Superior temporal gyrus (tissue), 1 donor: ENCODE results near the gene MRPL44.

ENCODE experiments used
- DNase-seq: peaks from one replicate; pipeline ENCODE4 v3.0.0-alpha.2; 2016; ENCODE audit errors: extremely low spot score

The MRPL44 gene

DNA sequence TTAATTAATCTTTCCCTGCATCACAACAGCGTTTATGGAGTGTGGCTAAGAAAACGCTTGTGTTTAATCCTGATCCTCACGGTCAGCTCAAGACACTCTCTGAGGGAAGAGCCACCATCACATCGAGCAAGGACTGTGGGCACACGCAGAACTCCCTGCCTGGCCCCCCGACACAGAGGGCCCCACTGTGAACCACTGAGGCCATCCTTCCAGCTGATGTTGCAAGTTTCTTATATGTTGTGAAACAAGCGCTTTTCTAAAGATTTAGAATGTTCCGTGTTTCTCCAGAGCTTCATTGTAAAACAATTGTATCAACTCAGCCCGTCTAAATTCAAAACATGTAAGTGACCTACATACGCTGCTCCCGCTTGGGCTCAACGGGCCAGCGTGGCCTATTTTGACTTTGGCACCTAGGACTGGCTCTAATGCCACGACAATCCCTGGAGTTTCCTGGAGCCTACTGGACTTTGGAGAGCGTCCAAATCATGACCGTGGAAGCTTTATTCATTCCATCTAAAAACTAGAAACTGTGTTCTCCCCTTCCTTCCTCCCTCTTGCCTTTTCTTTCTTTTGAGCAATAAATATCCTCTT lies 46.9 kb downstream of the MRPL44 start:
- DNase-seq: no peak

- no peak for DNase-seq
Observed at GRCh38 chr2:224008702-224009261, 51.5 kb downstream of the MRPL44 start.

- no peak for DNase-seq
Observed at GRCh38 chr2:224009605-224010315, 52.5 kb downstream of the MRPL44 start.

DNA sequence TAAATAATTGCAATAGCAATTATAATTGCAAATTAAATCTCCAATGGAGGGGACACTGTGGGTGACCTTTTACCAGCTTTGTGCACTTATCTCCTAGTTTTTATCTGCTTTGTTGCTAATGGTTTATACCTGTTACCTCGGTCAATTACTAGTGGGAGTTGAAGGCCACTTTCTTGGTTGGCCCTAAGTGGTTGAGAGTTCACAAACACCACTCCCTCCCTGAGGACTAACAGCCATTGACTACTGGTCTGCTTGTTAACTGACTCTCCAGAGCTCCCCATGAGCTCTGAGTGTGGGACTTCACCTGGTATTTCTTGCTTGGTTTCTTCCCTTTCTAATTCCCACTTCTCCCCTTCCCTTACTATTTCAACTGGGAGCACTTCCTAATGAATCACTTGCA lies 54.6 kb downstream of the MRPL44 start:
- no peak for DNase-seq

- DNase-seq: no peak
Observed at GRCh38 chr2:224014336-224014735, 57.1 kb downstream of the MRPL44 start.

GRCh38 chr2:224016963-224017362 lies 59.7 kb downstream of the MRPL44 start:
- DNase-seq: no peak
